Duodenal mucosa (tissue), 2 donors: ENCODE measurements around the gene TBC1D9B.

Experiments
- H3K27ac ChIP-seq: one replicate; pipeline ENCODE4 v1.7.0; 2013; ENCODE audit warnings: low read depth, low read length
- H3K27me3 ChIP-seq, 2 donors: one replicate each; pipeline ENCODE4 v1.7.0; 2013; ENCODE audit warnings: low read length in 2 of 2, control low read depth in 1 of 2; ENCODE audit not compliant: insufficient read depth in 2 of 2, control insufficient read depth in 1 of 2
- H3K36me3 ChIP-seq, 2 donors: one replicate each; pipeline ENCODE4 v1.7.0; 2013; ENCODE audit warnings: low read length in 2 of 2, control low read depth in 1 of 2; ENCODE audit not compliant: insufficient read depth in 2 of 2, control insufficient read depth in 1 of 2
- H3K4me1 ChIP-seq, 2 donors: one replicate each; pipeline ENCODE4 v1.7.0; 2013; ENCODE audit warnings: low read length in 2 of 2, control low read depth in 1 of 2; ENCODE audit not compliant: insufficient read depth in 2 of 2, control insufficient read depth in 1 of 2
- H3K4me3 ChIP-seq, 2 donors: one replicate each; pipeline ENCODE4 v1.7.0; 2013; ENCODE audit warnings: low read length in 2 of 2, low read depth in 1 of 2
- H3K9ac ChIP-seq, 2 donors: one replicate each; pipeline ENCODE4 v1.7.0; 2013; ENCODE audit warnings: low read length in 2 of 2, low read depth in 1 of 2
- H3K9me3 ChIP-seq, 2 donors: one replicate each; pipeline ENCODE4 v1.7.0; 2013; ENCODE audit warnings: low read length in 2 of 2, control low read depth in 1 of 2; ENCODE audit not compliant: control insufficient read depth in 1 of 2

TBC1D9B gene

DNA sequence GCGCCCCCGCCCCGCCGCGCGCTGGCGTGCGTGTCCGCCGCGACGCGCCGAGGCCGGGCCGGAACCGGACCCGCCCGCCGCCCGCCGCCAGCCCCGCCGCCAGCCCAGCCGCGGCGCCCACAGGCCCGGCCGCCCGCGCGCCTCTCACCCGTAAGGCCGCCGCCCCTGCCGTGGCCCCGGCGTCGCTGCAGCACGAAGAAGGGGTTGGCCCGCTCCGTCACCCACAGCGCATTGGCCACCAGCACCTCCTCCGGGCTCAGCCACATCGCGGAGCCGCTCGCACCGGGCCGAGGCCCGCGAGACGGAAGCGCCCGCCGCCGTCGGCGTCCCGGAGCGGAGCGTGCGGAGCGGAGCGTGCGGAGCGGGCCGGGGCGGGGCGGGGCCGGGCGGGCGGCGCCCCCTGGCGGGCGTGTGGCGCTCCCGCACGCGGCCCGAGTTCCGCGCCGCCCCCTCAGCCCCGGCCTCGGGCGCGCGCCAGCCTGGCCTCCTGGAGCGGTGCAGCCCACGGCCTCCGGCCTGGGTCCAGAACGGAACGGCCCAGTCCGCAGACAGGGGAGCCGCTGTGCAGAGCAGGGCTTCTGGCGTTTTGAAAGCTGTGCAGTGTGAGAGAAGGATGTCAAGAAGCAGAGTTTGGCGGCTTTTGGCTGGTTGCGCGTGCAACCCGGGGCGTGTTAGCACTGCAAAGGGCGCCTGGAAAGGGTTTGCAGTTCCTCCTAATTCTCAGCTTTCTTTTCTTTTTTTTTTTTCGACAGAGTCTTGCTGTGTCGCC lies at the start of gene TBC1D9B:
TBC1D9B (minus strand) TSS at position 342 of the 769 bp plus-strand sequence; CDS start at position 266, 76 bp downstream.
- Histone ChIP-seq H3K27me3 (no peaks in the 10 kb centered on the region), H3K36me3 (peaks cover 11 to 19% of the 10 kb centered on the region in 2 donors), H3K27ac (peak within 1 kb of the TSS; percentile 31), H3K4me1 (peaks cover 10 to 18% of the 10 kb centered on the region in 2 donors), H3K4me3 (peak within 1 kb of the TSS; percentile 77 to 85), H3K9me3 (no peaks in the 10 kb centered on the region), H3K9ac (peak within 1 kb of the TSS; percentile 54 to 81)

DNA sequence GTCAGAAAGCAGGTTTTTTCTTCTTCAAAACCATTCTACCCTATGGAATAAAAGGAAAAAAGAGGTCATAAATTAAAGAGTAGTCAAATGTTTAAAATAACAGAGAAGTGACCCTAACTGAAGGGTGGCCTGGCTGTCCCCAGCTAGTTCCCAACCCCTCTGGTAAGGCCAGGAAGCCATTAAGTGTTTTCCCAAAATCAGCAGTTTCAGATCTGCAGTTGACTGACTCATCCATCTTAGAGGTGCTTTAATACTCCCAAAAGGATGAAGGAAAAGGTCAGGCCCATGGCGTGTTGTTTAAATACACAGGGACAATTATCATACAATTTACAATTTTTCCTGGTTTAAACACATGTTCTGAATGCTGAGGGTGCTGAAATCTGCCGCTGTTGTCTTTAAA lies 47.9 kb upstream of the TBC1D9B start:
- no peak overlapping the region for H3K4me3 ChIP-seq
- H3K9me3 ChIP-seq, result no peaks in the 10 kb centered on the region
- H3K4me1 ChIP-seq, result no peaks in the 10 kb centered on the region
- H3K36me3 ChIP-seq, result peaks cover 0 to 33% of the 10 kb centered on the region in 2 donors
- H3K27ac ChIP-seq, result no peak overlapping the region
- no peaks in the 10 kb centered on the region for H3K27me3 ChIP-seq
- no peak overlapping the region for H3K9ac ChIP-seq

DNA sequence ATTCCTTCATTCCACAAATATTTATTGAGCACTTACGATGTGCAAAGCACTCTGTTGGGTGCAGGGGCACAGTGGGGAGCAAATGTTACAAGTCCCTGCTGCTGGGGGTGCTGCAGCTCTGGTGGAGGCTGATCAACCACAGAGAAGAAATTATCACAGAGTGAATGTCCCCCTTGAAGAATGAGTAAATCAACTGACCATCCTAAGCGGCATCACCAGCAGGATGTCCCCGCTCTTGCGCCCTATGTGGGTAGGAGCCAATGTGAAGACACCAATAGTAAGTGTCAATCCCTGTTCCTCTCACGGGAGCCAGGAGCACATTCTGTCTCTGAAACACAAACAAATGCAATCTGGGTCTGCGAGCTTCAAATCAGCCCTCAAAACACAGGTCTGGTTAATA lies 47.4 kb upstream of the TBC1D9B start:
- no peak overlapping the region for H3K27ac ChIP-seq
- no peak overlapping the region for H3K4me3 ChIP-seq
- no peaks in the 10 kb centered on the region for H3K4me1 ChIP-seq
- no peaks in the 10 kb centered on the region for H3K9me3 ChIP-seq
- H3K36me3 ChIP-seq, result peaks cover 0 to 33% of the 10 kb centered on the region in 2 donors
- H3K27me3 ChIP-seq, result no peaks in the 10 kb centered on the region
- no peak overlapping the region for H3K9ac ChIP-seq

DNA sequence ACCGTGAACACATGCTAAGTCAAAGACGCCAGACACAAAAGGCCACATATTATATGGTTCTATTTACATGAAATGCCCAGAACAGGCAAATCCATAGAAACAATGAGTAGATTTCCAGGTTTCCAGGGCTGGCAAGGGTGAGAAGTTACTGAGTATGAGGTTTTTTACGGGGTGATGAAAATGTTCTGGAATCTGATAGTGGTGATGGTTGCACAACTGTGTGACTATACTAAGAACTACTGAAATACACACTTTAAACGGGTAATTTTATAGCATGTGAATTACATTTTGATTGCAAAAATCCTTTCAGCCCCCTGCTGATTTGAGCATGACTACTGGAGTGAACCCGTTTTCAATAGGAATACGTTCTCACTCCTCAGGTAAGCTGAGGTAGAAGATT lies 46.7 kb upstream of the TBC1D9B start:
- Histone ChIP-seq H3K4me1 (no peaks in the 10 kb centered on the region), H3K4me3 (no peak overlapping the region), H3K36me3 (peaks cover 0 to 33% of the 10 kb centered on the region in 2 donors), H3K27ac (no peak overlapping the region), H3K9ac (no peak overlapping the region), H3K27me3 (no peaks in the 10 kb centered on the region), H3K9me3 (no peaks in the 10 kb centered on the region)

DNA sequence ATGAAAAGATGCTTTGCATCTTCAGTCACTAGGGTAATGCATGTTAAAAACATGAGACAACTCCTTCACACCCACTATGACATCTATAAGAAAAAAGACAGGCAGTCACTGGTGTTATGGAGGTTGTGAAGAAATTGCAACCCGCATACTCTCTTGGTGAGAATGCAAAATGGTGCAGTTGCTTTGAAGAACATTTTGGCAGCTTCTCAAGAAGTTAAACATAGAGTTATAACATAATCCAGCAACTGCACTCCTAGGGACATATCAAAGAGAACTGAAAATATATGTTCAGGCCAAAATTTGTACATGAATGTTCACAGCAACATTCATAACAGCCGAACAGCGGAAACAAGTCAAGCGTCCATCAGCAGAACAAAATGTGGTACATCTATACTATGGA lies 46.3 kb upstream of the TBC1D9B start:
- Histone ChIP-seq H3K4me1 (no peaks in the 10 kb centered on the region), H3K27me3 (no peaks in the 10 kb centered on the region), H3K9me3 (no peaks in the 10 kb centered on the region), H3K4me3 (no peak overlapping the region), H3K27ac (no peak overlapping the region), H3K36me3 (peaks cover 0 to 31% of the 10 kb centered on the region in 2 donors), H3K9ac (no peak overlapping the region)

DNA sequence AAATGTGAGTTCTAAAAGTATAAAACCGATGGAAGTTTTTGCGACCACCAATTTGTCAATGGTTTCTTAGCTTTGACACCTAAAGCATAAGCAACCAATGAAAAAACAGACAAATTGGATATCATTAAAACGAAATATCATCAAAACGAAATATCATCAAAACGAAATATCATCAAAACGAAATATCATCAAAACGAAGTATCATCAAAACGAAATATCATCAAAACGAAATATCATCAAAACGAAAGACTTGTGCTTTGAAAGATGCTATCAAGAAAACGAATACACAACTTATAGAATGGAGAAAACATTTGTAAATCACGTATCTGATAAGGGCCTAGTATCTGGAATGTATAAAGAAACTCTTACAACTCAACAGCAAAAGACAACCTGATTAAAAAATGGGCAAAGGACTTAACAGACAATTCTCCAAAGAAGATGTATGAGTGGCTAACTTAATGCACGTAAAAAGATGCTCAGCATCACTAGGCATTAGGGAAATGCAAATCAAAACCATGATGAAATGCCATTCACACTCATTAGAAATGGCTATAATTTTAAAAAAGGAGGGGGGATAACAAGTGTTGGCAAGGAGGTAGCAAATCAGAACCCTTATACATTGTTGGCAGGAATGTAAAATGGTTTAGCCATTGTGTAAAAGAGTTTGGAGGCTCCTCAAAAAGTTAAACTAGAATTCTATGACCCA lies 29.4 kb upstream of the TBC1D9B start:
- H3K4me1 ChIP-seq, result no peaks in the 10 kb centered on the region
- H3K9ac ChIP-seq, result no peak overlapping the region
- H3K9me3 ChIP-seq, result no peaks in the 10 kb centered on the region
- H3K4me3 ChIP-seq, result no peak overlapping the region
- no peaks in the 10 kb centered on the region for H3K27me3 ChIP-seq
- no peaks in the 10 kb centered on the region for H3K36me3 ChIP-seq
- no peak overlapping the region for H3K27ac ChIP-seq

DNA sequence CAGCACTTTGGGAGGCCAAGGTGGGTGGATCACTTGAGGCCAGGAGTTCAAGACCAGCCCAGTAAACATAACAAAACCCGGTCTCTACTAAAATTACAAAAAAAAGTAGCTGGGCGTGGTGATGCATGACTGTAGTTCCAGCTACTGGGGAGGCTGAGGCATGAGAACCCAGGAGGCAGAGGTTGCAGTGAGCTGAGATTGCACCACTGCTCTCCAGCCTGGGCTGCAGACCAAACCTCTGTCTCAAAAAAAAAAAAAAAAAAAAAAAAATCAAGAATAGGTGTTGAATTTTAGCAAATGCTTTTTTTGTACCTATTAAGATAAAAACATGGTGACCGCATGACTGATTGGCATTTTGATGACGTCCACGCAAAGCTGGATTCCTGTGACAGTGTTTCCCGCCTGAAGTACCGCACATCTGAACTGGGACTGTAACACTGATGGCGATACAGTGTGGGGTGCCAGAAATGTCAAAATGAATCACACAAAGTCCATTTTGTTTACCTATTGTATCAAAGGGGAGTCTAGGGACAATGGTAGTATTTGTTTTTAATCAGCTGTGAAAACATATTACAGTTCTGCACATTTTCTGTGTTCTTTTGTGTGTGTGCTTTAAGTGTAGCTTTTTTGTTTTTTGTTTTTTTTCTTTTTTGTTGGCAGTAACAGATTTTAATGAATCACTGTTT lies 23.2 kb upstream of the TBC1D9B start:
- H3K9me3 ChIP-seq, result no peaks in the 10 kb centered on the region
- no peak overlapping the region for H3K4me3 ChIP-seq
- H3K9ac ChIP-seq, result no peak overlapping the region
- H3K27ac ChIP-seq, result no peak overlapping the region
- H3K36me3 ChIP-seq, result no peaks in the 10 kb centered on the region
- no peaks in the 10 kb centered on the region for H3K27me3 ChIP-seq
- H3K4me1 ChIP-seq, result no peaks in the 10 kb centered on the region

DNA sequence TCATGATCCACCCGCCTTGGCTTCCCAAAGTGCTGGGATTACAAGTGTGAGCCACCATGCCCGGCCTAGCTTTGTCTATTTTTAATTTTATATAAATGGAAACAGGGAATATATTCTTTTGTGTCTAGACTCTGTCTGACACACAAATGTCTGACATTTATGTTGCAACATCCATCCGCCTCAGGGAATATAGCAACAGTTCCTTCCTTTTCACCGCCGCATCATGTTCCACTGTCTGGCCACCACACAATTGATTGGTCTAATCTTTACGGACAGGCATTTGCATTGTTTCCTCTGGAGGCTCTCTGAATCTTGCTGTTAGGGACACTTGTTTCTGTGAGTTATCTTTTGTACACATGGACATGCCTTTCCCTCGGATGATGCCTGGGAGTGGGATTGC lies 20.1 kb upstream of the TBC1D9B start:
- no peaks in the 10 kb centered on the region for H3K4me1 ChIP-seq
- H3K27ac ChIP-seq, result no peak overlapping the region
- no peaks in the 10 kb centered on the region for H3K9me3 ChIP-seq
- no peaks in the 10 kb centered on the region for H3K36me3 ChIP-seq
- H3K9ac ChIP-seq, result no peak overlapping the region
- no peaks in the 10 kb centered on the region for H3K27me3 ChIP-seq
- no peak overlapping the region for H3K4me3 ChIP-seq

DNA sequence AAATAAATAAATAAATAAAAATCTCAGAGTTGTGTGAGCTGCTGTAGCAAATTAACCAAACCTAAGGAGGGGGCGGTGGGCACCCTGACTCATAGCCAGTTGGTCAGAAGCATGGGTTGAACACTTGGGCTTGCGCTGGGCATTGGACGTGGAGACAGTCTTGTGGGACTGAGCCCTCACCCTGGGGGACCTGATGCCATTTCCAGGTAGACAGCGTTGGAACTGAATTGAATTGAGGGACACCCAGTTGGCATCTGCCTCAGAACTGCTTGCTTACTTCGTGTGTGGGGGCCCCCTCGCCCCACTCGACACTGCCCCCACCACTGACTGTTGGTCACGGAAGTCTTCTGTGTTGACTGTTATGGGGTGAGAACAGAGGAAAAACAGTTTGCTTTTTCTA lies 19.0 kb upstream of the TBC1D9B start:
- Histone ChIP-seq H3K27me3 (no peaks in the 10 kb centered on the region), H3K4me1 (no peaks in the 10 kb centered on the region), H3K27ac (no peak overlapping the region), H3K9me3 (no peaks in the 10 kb centered on the region), H3K9ac (no peak overlapping the region), H3K4me3 (no peak overlapping the region), H3K36me3 (no peaks in the 10 kb centered on the region)

DNA sequence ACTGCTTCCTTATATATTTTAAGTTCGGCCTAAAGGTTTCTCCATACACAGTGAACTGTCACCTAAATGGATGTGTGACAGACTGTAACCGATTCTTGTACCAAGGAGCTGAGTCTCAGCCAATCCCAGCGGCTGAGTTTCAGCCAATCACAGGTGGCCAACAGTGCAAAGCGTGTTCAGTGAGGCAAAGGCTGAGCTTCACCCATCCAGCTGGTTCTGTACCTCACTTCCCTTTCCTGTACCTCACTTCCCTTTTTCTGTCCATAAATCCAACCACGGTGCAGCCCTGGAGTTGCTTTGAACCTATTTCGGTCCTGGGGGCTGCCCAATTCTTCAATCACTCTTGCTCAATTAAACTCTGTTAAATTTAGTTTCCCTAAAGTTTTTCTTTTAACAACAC lies 15.7 kb upstream of the TBC1D9B start:
- H3K27me3 ChIP-seq, result no peaks in the 10 kb centered on the region
- no peaks in the 10 kb centered on the region for H3K4me1 ChIP-seq

More for the DNA sequence above, 15.7 kb upstream of the TBC1D9B start:
- H3K36me3 ChIP-seq, result no peaks in the 10 kb centered on the region
- no peak overlapping the region for H3K9ac ChIP-seq
- no peak overlapping the region for H3K4me3 ChIP-seq
- H3K27ac ChIP-seq, result no peak overlapping the region
- H3K9me3 ChIP-seq, result no peaks in the 10 kb centered on the region
